ENCODE measurements around the gene PLXNA1.

The PLXNA1 gene

DNA sequence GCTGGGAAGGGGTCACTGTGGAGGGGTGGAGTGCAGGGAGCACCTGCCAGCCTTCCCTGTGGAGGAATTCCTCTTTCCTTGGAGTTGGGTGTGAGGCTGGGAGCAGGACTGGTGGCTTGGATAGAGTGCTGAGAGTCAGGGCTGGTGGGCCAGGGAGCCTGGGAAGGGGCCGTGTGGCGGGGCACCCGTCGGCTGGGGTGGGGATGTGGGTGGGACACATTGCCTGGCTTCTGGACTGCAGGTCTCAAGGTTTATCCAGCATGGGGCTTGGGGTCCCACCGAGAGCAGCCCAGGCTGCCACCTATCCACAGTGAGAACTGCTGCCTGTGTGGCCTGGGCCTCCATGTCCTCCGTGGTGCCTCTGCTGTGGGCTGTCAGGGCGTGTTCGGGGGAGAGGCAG lies 4.7 kb downstream of the PLXNA1 start:
- ATAC-seq (no peak), DNase-seq (no peak)

GRCh38 chr3:126988451-126989021 lies 5.6 kb downstream of the PLXNA1 start:
- ATAC-seq, result no peak
- no peak for DNase-seq

DNA sequence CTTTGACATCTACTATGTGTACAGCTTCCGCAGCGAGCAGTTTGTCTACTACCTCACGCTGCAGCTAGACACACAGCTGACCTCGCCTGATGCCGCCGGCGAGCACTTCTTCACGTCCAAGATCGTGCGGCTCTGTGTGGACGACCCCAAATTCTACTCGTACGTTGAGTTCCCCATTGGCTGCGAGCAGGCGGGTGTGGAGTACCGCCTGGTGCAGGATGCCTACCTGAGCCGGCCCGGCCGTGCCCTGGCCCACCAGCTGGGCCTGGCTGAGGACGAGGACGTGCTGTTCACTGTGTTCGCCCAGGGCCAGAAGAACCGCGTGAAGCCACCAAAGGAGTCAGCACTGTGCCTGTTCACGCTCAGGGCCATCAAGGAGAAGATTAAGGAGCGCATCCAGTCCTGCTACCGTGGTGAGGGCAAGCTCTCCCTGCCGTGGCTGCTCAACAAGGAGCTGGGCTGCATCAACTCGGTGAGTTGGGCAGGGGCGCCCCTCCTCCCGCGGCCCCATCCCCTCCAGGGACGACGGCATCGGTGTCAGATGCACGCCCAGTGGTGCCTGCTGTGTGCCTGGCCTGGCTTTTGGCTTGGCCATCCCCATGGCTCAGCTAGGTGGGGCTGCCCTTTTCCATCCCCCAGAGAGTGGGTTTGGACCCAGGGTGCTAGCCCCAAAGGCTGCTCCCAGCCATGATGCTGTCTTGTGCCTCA lies 6.6 kb downstream of the PLXNA1 start:
- no peak for DNase-seq
- ATAC-seq, result no peak

GRCh38 chr3:126990024-126990700 lies 7.2 kb downstream of the PLXNA1 start:
- DNase-seq, result no peak
- ATAC-seq, result no peak

DNA sequence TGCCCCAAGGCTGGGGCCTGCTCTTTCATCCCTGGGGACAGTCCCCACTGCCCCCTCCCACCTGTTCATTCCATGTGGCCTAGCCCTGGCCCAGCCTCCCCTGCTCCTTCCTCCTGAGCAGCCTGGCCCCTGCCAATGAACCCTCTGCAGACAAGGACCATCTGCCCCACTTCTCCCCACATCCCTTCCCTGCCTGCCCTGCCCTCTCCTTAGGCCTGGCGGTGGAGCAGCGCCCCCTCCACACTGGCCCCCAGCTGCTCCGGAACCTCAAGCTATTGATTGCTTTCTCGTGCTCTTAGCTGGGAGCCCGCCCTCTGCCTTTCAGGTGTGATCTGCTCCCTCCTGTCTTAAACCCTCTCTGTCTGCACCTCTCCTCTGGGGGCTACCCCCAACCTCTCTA lies 8.0 kb downstream of the PLXNA1 start:
- ATAC-seq (no peak), DNase-seq (no peak)

DNA sequence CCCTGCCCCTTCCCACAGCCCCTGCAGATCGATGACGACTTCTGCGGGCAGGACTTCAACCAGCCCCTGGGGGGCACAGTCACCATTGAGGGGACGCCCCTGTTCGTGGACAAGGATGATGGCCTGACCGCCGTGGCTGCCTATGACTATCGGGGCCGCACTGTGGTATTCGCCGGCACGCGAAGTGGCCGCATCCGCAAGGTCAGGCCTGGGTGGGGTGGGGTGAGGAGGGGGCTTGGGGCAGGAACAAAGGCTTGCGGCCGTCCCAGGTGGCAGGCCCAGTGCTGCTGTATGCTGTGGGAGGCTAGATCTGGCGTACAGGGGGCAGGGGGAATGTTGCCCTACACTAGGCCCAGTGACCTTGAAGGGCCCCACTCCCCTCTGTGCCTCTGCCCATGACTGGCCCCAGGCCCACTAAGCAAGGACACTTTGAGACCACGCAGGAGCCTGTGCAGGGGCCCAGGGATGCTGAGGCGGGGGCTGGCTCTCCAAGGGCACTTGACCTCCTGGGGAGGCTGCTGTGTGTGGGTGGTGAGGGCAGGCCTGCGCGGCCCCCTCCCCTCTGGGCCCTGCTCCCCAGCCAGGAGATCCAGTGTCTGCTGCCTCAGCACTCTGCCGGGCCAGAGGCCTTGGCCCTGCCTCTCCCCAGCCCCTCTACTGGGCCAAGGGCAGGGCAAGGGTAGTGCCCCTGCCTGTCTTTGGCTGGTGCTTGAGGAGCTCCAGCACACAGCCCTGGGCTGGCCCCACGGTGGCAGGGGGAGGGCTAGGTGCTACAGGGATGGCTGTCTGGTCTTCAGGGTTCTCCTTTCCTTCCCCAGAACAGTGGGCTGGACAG lies 8.7 kb downstream of the PLXNA1 start:
- ATAC-seq (no peak), DNase-seq (no peak)

DNA sequence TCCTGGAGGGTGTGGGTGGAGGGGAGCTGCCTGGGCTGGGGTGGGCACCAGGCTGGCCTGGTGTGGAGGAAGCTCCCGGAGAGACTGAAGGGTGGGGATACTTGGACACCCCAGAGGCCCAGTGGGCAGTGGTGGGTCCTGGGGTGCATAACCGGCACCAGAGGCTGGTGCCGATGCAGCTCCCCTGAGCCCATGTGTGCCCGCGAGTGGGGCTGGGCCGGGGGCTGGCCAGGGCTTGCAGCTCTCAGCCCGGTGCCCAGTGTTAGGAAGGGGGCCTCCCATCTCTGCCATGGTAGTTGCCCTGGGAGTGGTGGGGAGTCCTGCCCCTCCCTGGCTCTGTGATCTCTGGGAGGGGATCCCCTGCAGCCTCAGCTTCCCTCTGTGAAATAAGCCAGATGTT lies 9.3 kb downstream of the PLXNA1 start:
- ATAC-seq, result no peak
- no peak for DNase-seq

GRCh38 chr3:126992776-126993175 lies 9.9 kb downstream of the PLXNA1 start:
- DNase-seq (no peak), ATAC-seq (no peak)

DNA sequence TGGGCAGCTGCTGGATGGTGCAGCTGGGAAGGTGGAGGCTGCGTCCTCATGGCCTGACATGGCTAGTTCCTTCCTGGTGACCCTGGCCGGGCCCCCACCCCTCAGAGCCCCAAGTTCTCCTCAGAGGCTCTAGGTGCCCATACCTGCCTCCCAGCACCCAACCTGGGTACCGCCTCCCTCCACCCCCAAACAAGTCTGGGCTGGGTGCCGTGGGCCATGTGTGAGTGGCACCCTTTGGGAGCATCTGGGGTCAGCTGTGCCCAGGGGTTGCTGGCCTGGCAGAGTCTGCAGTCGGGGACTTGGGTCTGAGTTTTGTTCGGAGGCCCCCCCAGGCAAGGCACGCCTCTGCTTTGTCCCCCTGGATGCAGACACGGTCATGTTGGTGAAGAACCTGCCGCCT lies 10.5 kb downstream of the PLXNA1 start:
- no peak for ATAC-seq
- DNase-seq, result no peak

DNA sequence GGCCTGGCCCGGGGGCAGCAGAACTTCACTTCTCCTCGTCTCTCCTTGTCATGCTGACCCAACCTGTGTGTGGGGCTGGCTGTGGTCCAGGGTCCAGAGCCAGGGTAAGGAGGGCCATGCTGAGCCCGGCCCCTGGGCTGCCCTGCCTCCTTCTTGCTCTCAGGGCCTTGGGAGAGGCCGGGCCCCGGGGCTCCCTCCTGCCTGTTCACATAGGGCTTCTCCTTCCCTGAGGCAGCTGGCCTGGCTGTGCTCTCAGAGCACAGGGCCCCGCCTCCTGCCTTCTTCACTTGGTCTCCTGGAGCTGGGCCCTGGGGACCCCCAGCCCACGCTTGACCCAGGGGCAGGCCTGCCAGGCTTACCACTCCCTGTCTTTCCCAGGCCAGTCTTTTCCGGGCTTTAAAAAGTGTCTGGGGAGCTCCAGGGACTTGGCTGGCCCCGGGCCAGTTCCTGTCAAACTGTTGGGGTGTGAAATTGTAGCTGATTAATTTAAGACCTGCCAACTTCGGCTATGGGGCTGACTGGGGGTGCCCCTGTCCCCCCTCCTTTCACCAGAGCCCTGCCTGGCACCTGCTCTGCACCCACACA lies 11.8 kb downstream of the PLXNA1 start:
- no peak for DNase-seq
- ATAC-seq, result no peak

- DNase-seq, result no peak
- no peak for ATAC-seq
Measured at GRCh38 chr3:126995254-126995780, 12.4 kb downstream of the PLXNA1 start.

DNA sequence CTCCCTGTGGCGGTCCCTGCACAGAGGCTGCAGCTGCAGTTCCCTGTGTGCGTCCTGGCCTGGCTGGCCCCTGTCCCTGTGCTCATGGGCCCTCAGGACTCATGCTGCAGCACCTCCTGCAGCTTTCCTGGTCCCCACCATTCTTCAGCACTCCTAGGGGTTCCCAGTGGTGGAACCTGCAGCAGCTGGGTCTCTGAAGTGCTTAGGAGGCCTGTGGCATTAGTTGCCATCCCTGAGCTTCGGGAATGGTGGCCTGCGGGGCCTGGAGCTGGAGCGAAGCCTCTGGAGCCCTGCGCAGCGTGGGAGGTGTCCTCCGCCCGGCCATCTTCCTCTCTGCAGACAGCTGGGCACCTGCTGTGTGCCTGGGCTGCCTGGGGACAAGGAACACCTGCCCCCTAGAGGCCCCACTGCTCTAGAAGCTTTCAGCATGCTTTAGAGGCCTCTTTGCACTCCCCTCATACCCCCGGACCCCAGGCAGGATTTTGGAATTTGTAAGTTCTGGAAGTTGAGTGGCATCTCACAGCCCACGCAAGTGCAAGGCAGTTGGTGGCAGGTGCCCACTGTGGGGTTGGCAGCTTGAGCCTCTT lies 13.1 kb downstream of the PLXNA1 start:
- DNase-seq, result no peak

DNA sequence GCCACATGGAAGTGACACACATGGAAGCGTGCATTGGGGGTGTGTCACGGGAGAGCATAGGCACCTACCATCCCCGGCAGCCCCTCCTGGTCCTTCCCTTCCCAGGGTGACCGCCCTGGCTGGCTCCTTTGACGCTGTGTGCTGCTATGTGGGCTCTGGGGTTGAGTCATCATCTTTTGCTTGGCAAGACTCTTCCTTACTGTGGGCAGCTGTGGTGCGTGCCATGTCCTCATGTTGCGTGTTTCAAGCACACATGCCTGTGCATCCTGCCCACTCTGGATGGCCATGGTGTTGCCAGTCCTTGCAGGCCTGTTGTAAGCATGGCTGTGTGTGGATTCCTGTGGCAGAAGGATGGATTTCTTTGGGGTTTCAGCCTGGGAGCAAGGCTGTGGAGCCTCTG lies 14.0 kb downstream of the PLXNA1 start:
- DNase-seq, result no peak
- ATAC-seq, result no peak

More for the DNA sequence above, 13.1 kb downstream of the PLXNA1 start:
- ATAC-seq, result no peak

GRCh38 chr3:126997455-126998038 lies 14.6 kb downstream of the PLXNA1 start:
- no peak for ATAC-seq

DNA sequence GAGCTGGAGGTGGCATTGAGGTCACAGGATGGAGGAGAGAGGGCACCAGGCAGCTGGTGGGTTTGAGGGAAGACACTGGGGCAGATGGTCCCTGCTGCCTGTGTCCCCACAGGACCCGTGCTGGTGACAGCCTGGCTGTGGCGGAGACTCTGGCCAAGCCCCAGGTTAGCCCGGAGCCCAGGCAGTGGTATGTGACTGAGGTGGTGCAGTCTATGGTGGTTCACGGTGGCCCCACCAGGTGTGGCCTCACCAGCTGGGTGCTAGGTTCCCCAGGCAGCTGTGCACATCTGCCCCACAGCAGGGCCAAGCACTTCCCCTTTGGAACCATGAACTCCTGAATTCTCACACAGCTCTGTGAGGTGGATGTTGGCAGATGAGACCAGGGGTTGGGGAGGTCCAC lies 15.4 kb downstream of the PLXNA1 start:
- ATAC-seq (no peak), DNase-seq (no peak)

More at GRCh38 chr3:126997455-126998038, 14.6 kb downstream of the PLXNA1 start:
- no peak for DNase-seq

GRCh38 chr3:126998728-126999127 lies 15.8 kb downstream of the PLXNA1 start:
- no peak for ATAC-seq
- no peak for DNase-seq

DNA sequence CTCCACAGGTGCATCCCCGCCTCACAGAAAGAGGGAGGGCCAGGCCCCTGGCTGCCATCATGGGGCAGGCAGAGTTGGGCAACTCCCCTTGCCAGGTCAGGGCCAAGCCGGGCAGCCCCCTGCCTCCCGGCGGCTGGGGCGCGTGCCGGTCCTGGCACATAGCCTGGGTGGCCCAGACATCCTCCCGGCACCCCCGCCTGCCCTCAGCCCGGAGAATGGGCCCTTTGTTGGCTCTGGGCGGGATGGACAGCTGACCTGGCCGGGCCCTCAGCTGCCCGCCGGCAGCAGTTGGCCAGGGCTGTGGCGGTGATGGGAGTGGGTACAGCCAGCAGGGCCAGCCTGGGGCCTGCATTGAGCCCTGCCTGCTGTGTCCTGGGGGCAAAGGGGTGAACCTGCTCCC lies 16.5 kb downstream of the PLXNA1 start:
- DNase-seq (no peak), ATAC-seq (no peak)

DNA sequence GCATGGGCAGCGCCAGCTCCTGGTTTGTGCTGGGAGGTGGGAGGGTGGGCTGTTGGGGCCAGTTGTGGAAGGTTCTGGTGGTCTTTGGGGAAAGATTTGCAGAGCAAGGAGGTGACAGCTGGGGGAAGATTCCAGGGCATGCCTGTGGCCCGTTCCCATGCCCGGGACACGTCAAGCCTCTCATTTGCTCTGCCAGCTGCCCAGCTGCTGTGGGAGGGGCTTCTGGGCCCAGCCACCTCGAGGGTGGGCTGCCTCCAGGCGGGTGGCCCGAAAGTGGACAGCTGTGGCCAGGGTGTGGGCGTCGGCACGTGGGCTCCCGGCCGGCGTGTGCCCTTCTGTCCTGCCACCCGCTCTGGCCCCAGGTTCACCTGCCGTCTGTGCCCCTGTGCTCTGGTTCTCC lies 17.2 kb downstream of the PLXNA1 start:
- DNase-seq (no peak), ATAC-seq (no peak)

DNA sequence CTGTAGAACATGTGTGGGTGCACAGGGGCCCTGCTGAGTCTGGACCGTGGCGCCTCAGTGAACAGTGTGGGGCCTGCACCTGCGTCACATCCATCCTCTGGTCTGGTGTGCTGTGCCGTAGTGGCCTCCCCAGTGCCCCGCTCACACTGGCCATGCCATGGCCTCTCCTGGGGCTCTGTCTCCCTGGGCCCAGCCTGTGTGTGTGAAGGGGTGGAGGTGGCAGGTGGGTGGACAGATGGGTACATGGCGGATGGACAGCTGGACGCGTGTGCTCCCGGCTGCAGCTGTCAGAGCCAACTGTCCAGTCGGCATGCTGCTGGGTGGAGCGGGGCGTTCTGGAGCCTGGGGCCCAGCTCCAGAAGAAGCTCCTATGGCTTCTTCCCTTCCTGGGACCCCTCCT lies 17.8 kb downstream of the PLXNA1 start:
- DNase-seq (no peak), ATAC-seq (no peak)

- ATAC-seq (no peak), DNase-seq (no peak)
Measured at GRCh38 chr3:127001486-127002194, 18.7 kb downstream of the PLXNA1 start.
